HepG2 (cell line): Measurements from ENCODE around the gene CBY1. TPM values are rescaled to one million over a fixed set of nuclear protein-coding genes. Genes with fewer than 3 reads are reported as not detected.

Experiments used
- DMAP1 ChIP-seq: IDR thresholded peaks from 2 replicates; pipeline ENCODE4 v1.6.1; 2016
- DR1 ChIP-seq: sonication (generic); formaldehyde crosslinking; IDR thresholded peaks from 2 replicates; pipeline ENCODE4 v1.8.0; 2021; ENCODE audit warnings: mild to moderate bottlenecking, missing genetic modification reagents, inconsistent platforms
- ETV6 ChIP-seq: sonication (generic); formaldehyde crosslinking; conservative IDR thresholded peaks from 2 replicates; pipeline ENCODE4 v1.4.0; 2020; ENCODE audit warnings: missing genetic modification reagents
- HMGA1 ChIP-seq: sonication (generic); formaldehyde crosslinking; conservative IDR thresholded peaks from 2 replicates; pipeline ENCODE4 v1.4.0; 2020; ENCODE audit warnings: missing genetic modification reagents
- HNRNPL ChIP-seq: fragments of 200-400 bp; formaldehyde crosslinking; IDR thresholded peaks from 2 replicates; pipeline ENCODE4 v1.6.1; 2017; ENCODE audit warnings: mild to moderate bottlenecking, low read depth, low read length
- SRSF9 ChIP-seq: fragments of 200-400 bp; formaldehyde crosslinking; IDR thresholded peaks from 2 replicates; pipeline ENCODE4 v1.6.1; 2018; ENCODE audit warnings: borderline replicate concordance, mild to moderate bottlenecking, low read depth, low read length; ENCODE audit not compliant: insufficient read depth, poor library complexity, severe bottlenecking
- SRY ChIP-seq: sonication (generic); formaldehyde crosslinking; IDR thresholded peaks from 2 replicates; pipeline ENCODE4 v1.8.0; 2022; ENCODE audit warnings: mild to moderate bottlenecking, missing genetic modification reagents
- TRIM24 ChIP-seq: sonication (generic); formaldehyde crosslinking; IDR thresholded peaks from 2 replicates; pipeline ENCODE4 v1.8.0; 2022; ENCODE audit warnings: mild to moderate bottlenecking, missing genetic modification reagents
- ZFX ChIP-seq: sonication (generic); formaldehyde crosslinking; IDR thresholded peaks from 2 replicates; pipeline ENCODE4 v1.4.0; 2020; ENCODE audit warnings: mild to moderate bottlenecking, low read depth, missing genetic modification reagents, moderate library complexity
- ZHX1 ChIP-seq: sonication (generic); formaldehyde crosslinking; IDR thresholded peaks from 2 replicates; pipeline ENCODE4 v1.8.1; 2022; ENCODE audit warnings: low read depth, mild to moderate bottlenecking, missing genetic modification reagents
- ZMAT3 ChIP-seq: sonication (generic); formaldehyde crosslinking; conservative IDR thresholded peaks from 2 replicates; pipeline ENCODE4 v1.7.0; 2021; ENCODE audit warnings: missing genetic modification reagents
- ZNF234 ChIP-seq: sonication (generic); formaldehyde crosslinking; conservative IDR thresholded peaks from 2 replicates; pipeline ENCODE4 v1.5.1; 2020; ENCODE audit warnings: mild to moderate bottlenecking, missing genetic modification reagents
- ZNF33B ChIP-seq: sonication (generic); formaldehyde crosslinking; IDR thresholded peaks from 2 replicates; pipeline ENCODE4 v1.5.1; 2020; ENCODE audit warnings: mild to moderate bottlenecking, missing genetic modification reagents
- ZNF792 ChIP-seq: IDR thresholded peaks from 2 replicates; pipeline ENCODE4 v1.6.1; 2016
- ZNF883 ChIP-seq: sonication (generic); formaldehyde crosslinking; IDR thresholded peaks from 2 replicates; pipeline ENCODE4 v1.5.1; 2020; ENCODE audit warnings: mild to moderate bottlenecking, missing genetic modification reagents; ENCODE audit errors: not compliant biosample characterization
- polyA plus RNA-seq, 8 experiments: library from polyadenylated mRNA; depleted of rRNA in 3 of 8; stranded (reverse) in 7 of 8; unstranded in 1 of 8; fragments of >200 nt; fragmentation: Illumina TruSeq in 4 of 8; extraction: Trizol in 4 of 8; gene quantifications; 2 replicates each; pipeline versions ENCODE4 v1.2.1 to v1.2.3, GENCODE V29; 2011 to 2016; ENCODE audit warnings: low read depth in 4 of 8, missing spikeins in 1 of 8, mixed read lengths in 1 of 8; ENCODE audit not compliant: insufficient read depth in 1 of 8
- total RNA-seq, 5 experiments: library from RNA; depleted of rRNA; stranded (reverse); fragments of >200 nt; fragmentation: Illumina TruSeq; extraction: Trizol; gene quantifications; 2 replicates each; pipeline ENCODE4 v1.2.3, GENCODE V29; 2016; ENCODE audit warnings: low read depth in 1 of 5
- TF ChIP-seq, protein P1 (sequence below): sonication (generic); formaldehyde crosslinking; IDR thresholded peaks from 2 replicates; pipeline ENCODE4 v1.8.1; 2023; ENCODE audit warnings: mild to moderate bottlenecking, missing genetic modification reagents
- TF ChIP-seq, protein P2 (sequence below): sonication (generic); formaldehyde crosslinking; IDR thresholded peaks from 2 replicates; pipeline ENCODE4 v1.8.0; 2022; ENCODE audit warnings: missing genetic modification reagents, mild to moderate bottlenecking, moderate library complexity, borderline replicate concordance
- TF ChIP-seq, protein P3 (sequence below): sonication (generic); formaldehyde crosslinking; IDR thresholded peaks from 2 replicates; pipeline ENCODE4 v1.4.0; 2020; ENCODE audit warnings: missing genetic modification reagents

The CBY1 gene
- total and polyA plus RNA-seq, 2 of the 13 experiments (the other 11 are each of a cell fraction or from before 2014, with no cell fraction given) = 19.7 to 20.3 TPM

DNA sequence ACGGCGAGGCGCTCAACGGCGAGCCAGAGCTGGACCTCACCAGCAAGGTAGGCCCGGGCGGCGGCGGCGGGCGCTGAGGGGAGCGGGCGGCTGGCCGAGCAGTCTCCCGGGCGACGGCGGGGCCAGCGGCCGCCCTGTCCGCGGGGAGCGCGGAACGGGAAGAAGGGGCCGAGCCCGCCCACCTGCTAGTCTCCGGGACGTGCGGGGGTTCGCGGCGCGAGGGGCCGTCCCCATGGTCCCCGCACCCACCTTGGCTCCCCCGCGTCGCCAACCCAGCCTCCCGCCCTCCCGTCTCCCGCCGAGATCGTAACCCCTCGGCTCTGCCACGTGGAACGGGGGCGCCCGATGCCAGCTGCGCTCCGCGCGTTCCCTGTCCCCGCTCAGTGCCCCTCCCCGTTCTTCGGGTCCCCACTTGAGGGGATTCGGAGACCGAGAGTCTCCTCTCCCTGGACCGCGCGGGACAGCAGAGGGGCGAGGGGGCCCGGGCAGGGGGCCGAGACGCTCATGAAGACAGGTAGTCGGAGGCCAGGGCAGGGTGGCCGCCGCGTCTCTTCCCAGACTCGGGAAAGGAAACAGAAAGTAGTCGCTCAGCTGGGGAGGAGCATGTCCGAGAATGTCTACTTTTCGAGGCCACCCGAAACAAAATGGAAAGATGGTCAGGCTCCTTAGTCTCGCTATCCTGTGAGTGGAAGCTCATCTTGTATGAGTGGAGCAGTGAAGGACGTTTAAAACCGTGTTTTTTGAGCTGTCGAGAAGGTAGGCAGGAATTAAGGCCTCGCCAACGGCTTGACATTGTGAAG lies 49.9 kb downstream of the CBY1 start (continued):
- no peak for TF ChIP-seq DR1
- TF ChIP-seq ZFX (CRISPR knock-in tag) = peak; percentile 54
- TF ChIP-seq ZMAT3 (CRISPR knock-in tag) = 0 out of 2 replicates have a peak, but pooled peaks have one; percentile 24
- TF ChIP-seq ZNF883 = peak; percentile 50
- TF ChIP-seq ZNF234 (CRISPR knock-in tag) = no peak
- TF ChIP-seq HNRNPL = 0 out of 2 replicates have a peak, but pooled peaks have one; percentile 39
- TF ChIP-seq HMGA1 (CRISPR knock-in tag) = no peak
- no peak for TF ChIP-seq SRSF9
- TF ChIP-seq ETV6 (CRISPR knock-in tag) = no peak
- TF ChIP-seq ZNF792 = no peak
- TF ChIP-seq, protein P1, sequence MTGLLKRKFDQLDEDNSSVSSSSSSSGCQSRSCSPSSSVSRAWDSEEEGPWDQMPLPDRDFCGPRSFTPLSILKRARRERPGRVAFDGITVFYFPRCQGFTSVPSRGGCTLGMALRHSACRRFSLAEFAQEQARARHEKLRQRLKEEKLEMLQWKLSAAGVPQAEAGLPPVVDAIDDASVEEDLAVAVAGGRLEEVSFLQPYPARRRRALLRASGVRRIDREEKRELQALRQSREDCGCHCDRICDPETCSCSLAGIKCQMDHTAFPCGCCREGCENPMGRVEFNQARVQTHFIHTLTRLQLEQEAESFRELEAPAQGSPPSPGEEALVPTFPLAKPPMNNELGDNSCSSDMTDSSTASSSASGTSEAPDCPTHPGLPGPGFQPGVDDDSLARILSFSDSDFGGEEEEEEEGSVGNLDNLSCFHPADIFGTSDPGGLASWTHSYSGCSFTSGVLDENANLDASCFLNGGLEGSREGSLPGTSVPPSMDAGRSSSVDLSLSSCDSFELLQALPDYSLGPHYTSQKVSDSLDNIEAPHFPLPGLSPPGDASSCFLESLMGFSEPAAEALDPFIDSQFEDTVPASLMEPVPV (CRISPR knock-in tag) = no peak
- peak; percentile 32; the same call in 1 of the 2 replicates for TF ChIP-seq SRY
- TF ChIP-seq DMAP1 (CRISPR knock-in tag) = no peak; the same call in 1 of the 2 replicates
- no peak for TF ChIP-seq ZHX1
- TF ChIP-seq, protein P2, sequence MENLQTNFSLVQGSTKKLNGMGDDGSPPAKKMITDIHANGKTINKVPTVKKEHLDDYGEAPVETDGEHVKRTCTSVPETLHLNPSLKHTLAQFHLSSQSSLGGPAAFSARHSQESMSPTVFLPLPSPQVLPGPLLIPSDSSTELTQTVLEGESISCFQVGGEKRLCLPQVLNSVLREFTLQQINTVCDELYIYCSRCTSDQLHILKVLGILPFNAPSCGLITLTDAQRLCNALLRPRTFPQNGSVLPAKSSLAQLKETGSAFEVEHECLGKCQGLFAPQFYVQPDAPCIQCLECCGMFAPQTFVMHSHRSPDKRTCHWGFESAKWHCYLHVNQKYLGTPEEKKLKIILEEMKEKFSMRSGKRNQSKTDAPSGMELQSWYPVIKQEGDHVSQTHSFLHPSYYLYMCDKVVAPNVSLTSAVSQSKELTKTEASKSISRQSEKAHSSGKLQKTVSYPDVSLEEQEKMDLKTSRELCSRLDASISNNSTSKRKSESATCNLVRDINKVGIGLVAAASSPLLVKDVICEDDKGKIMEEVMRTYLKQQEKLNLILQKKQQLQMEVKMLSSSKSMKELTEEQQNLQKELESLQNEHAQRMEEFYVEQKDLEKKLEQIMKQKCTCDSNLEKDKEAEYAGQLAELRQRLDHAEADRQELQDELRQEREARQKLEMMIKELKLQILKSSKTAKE (CRISPR knock-in tag) = no peak
- TF ChIP-seq, protein P3, sequence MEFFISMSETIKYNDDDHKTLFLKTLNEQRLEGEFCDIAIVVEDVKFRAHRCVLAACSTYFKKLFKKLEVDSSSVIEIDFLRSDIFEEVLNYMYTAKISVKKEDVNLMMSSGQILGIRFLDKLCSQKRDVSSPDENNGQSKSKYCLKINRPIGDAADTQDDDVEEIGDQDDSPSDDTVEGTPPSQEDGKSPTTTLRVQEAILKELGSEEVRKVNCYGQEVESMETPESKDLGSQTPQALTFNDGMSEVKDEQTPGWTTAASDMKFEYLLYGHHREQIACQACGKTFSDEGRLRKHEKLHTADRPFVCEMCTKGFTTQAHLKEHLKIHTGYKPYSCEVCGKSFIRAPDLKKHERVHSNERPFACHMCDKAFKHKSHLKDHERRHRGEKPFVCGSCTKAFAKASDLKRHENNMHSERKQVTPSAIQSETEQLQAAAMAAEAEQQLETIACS (CRISPR knock-in tag) = no peak
- no peak for TF ChIP-seq ZNF33B (CRISPR knock-in tag)
- TF ChIP-seq TRIM24 (CRISPR knock-in tag) = no peak
